Gastrocnemius medialis (tissue), 4 donors: ENCODE measurements around the gene TAS2R16. TPM values are rescaled to one million over a fixed set of nuclear protein-coding genes. Genes with fewer than 3 reads are reported as not detected.

Source experiments
- ATAC-seq, 2 donors: fragments of 150-250 bp; one replicate each; pipeline ENCODE4 v1.9.1; 2016
- DNase-seq, 2 donors: peaks; one replicate each; pipeline ENCODE4 v3.0.0-alpha.2; 2019
- H3K27ac ChIP-seq, 4 donors: fragments of 200-600 bp; sonication (generic); 1 replicate in 1 of 4; 2 replicates in 3 of 4; pipeline ENCODE4 v1.5.1; 2016 to 2018; ENCODE audit warnings: mild to moderate bottlenecking in 2 of 4, moderate library complexity in 1 of 4
- H3K27me3 ChIP-seq, 3 donors: fragments of 200-600 bp; sonication (generic) in 2 of 3; 1 replicate in 1 of 3; 2 replicates in 2 of 3; pipeline versions ENCODE4 v1.5.1 to v1.6.0; 2016 to 2019; ENCODE audit warnings: mild to moderate bottlenecking in 1 of 3, moderate library complexity in 1 of 3
- H3K36me3 ChIP-seq, 2 donors: fragments of 200-600 bp; sonication (generic) in 1 of 2; one replicate each; pipeline ENCODE4 v1.5.1; 2017 to 2018
- H3K4me1 ChIP-seq, 2 donors: fragments of 200-600 bp; sonication (generic) in 1 of 2; one replicate each; pipeline ENCODE4 v1.5.1; 2016 to 2017; ENCODE audit warnings: mild to moderate bottlenecking in 2 of 2
- H3K4me3 ChIP-seq, 4 donors: fragments of 200-600 bp; sonication (generic) in 3 of 4; 1 replicate in 1 of 4; 2 replicates in 3 of 4; pipeline ENCODE4 v1.5.1; 2016 to 2019; ENCODE audit warnings: mild to moderate bottlenecking in 2 of 4
- H3K9me3 ChIP-seq, 3 donors: fragments of 200-600 bp; sonication (generic) in 2 of 3; 1 replicate in 1 of 3; 2 replicates in 2 of 3; pipeline ENCODE4 v1.5.1; 2016 to 2019
- CTCF ChIP-seq, 5 experiments: fragments of 450-650 bp in 3 of 5; fragments of 200-600 bp in 2 of 5; sonication (generic) in 2 of 5; IDR thresholded peaks in 4 of 5; conservative IDR thresholded peaks in 1 of 5; 1 replicate in 4 of 5; 2 replicates in 1 of 5; pipeline ENCODE4 v1.5.1; 2016 to 2019; ENCODE audit warnings: antibody characterized with exemption in 5 of 5, mild to moderate bottlenecking in 3 of 5, moderate library complexity in 3 of 5
- POLR2A ChIP-seq, 2 donors: fragments of 450-650 bp; IDR thresholded peaks; one replicate each; pipeline ENCODE4 v1.6.1; 2017; ENCODE audit warnings: antibody characterized with exemption in 2 of 2, mild to moderate bottlenecking in 2 of 2, moderate library complexity in 2 of 2
- in situ Hi-C, 4 donors: fragments of 200-750 bp; cut with MboI; loops; one replicate each; pipeline versions ENCODE4 v1.15.0 to v1.8.0; 2017; ENCODE audit warnings: low sequenced_read_pairs in 4 of 4
- intact Hi-C: fragments of 100-400 bp; cut with DNase I; formaldehyde crosslinking; loops from one replicate; pipeline ENCODE4 v1.15.1; 2023; ENCODE audit warnings: low total_unique reads
- total RNA-seq, 4 donors: library from RNA; depleted of rRNA; stranded (reverse); fragments of >200 nt; gene quantifications; one replicate each; pipeline versions ENCODE4 v1.1.0 to v1.2.3, GENCODE V29; 2016

TAS2R16 gene
- total RNA-seq, 4 donors from 2014 or later, result not detected

- intact Hi-C loops, result no loop called here
- Histone ChIP-seq H3K4me3 (no peak overlapping the region), H3K27me3 (no peaks in the 10 kb centered on the region), H3K36me3 (no peaks in the 10 kb centered on the region), H3K27ac (no peak overlapping the region), H3K4me1 (no peaks in the 10 kb centered on the region), H3K9me3 (no peaks in the 10 kb centered on the region)
- ATAC-seq (no peak), DNase-seq (no peak)
- in situ Hi-C loops, result no loop called here
- TF ChIP-seq CTCF (IDR thresholded peaks at IDR 0.05 in 4 of 5, conservative IDR thresholded peaks at IDR 0.05 in 1 of 5) (no peak), POLR2A (IDR thresholded peaks at IDR 0.05) (no peak)
These were observed 35.1 kb upstream of the TAS2R16 start for GRCh38 chr7:123030631-123031030.

DNA sequence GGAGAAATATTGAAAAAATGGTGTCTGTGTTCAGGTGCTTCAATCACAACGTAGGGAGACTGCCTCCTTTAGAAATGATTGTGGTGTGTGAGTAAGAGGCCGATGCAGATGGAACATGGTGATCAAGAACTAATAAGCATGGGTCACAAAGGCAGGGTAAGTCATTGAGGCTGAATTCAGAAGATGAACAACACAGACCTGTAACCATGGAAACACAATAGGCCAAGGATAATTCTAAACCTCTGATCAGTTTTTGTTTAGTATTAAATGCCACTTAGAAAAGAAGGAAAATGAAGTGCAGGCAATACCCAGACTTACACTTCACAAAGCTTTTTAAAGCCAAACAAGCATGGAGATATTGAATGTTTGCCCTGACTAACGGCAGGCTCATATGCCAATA lies 32.8 kb upstream of the TAS2R16 start:
- TF ChIP-seq CTCF (IDR thresholded peaks at IDR 0.05 in 4 of 5, conservative IDR thresholded peaks at IDR 0.05 in 1 of 5), result no peak
- no peak for TF ChIP-seq POLR2A (IDR thresholded peaks at IDR 0.05)
- Histone ChIP-seq H3K27me3 (no peaks in the 10 kb centered on the region), H3K36me3 (no peaks in the 10 kb centered on the region), H3K4me1 (no peaks in the 10 kb centered on the region), H3K9me3 (no peaks in the 10 kb centered on the region), H3K27ac (no peak overlapping the region), H3K4me3 (no peak overlapping the region)
- in situ Hi-C loops, result no loop called here
- intact Hi-C loops, result no loop called here
- DNase-seq (no peak), ATAC-seq (no peak)

- no peak for ATAC-seq
- no peaks in the 10 kb centered on the region for H3K36me3 ChIP-seq
- no peaks in the 10 kb centered on the region for H3K27me3 ChIP-seq
- no peaks in the 10 kb centered on the region for H3K4me1 ChIP-seq
- intact Hi-C loops (no loop called here), in situ Hi-C loops (no loop called here)
- H3K9me3 ChIP-seq, result no peaks in the 10 kb centered on the region
- H3K27ac ChIP-seq, result no peak overlapping the region
- no peak for DNase-seq
- no peak overlapping the region for H3K4me3 ChIP-seq
- TF ChIP-seq CTCF (IDR thresholded peaks at IDR 0.05 in 4 of 5, conservative IDR thresholded peaks at IDR 0.05 in 1 of 5) (no peak), POLR2A (IDR thresholded peaks at IDR 0.05) (no peak)
These were observed 30.8 kb upstream of the TAS2R16 start for GRCh38 chr7:123026251-123026650.

- in situ Hi-C loops, result no loop called here
These were observed 29.7 kb upstream of the TAS2R16 start for GRCh38 chr7:123024989-123025758.

More at GRCh38 chr7:123024989-123025758, 29.7 kb upstream of the TAS2R16 start:
- peaks cover 0 to 4% (median 0%) of the 10 kb centered on the region in 3 donors for H3K9me3 ChIP-seq
- DNase-seq, result no peak
- TF ChIP-seq CTCF (IDR thresholded peaks at IDR 0.05 in 4 of 5, conservative IDR thresholded peaks at IDR 0.05 in 1 of 5) (no peak), POLR2A (IDR thresholded peaks at IDR 0.05) (no peak)
- ATAC-seq, result no peak
- H3K36me3 ChIP-seq, result no peaks in the 10 kb centered on the region
- no peak overlapping the region for H3K27ac ChIP-seq
- no peak overlapping the region for H3K4me3 ChIP-seq
- intact Hi-C loops, result no loop called here
- H3K27me3 ChIP-seq, result no peaks in the 10 kb centered on the region
- no peaks in the 10 kb centered on the region for H3K4me1 ChIP-seq
